Endodermal cell (in vitro differentiated cells): ENCODE measurements around the gene PGC. TPM values are rescaled to one million over a fixed set of nuclear protein-coding genes. Genes with fewer than 3 reads are reported as not detected.

Experiments
- DNase-seq: peaks from one replicate; pipeline ENCODE4 v3.0.0-alpha.2; 2017
- H3K27ac ChIP-seq: 2 replicates; pipeline ENCODE4 v1.5.1; 2013; ENCODE audit warnings: mild to moderate bottlenecking, low read depth, low read length, moderate library complexity
- H3K27me3 ChIP-seq: 2 replicates; pipeline ENCODE4 v1.6.1; 2013; ENCODE audit warnings: mild to moderate bottlenecking, low read length, moderate library complexity; ENCODE audit not compliant: insufficient read depth, control insufficient read depth, poor library complexity, severe bottlenecking
- H3K36me3 ChIP-seq: 2 replicates; pipeline ENCODE4 v1.7.0; 2013; ENCODE audit warnings: mild to moderate bottlenecking, low read length, moderate library complexity; ENCODE audit not compliant: control insufficient read depth, insufficient read depth
- H3K4me1 ChIP-seq: one replicate; pipeline ENCODE4 v1.7.0; 2013; ENCODE audit warnings: low read length; ENCODE audit not compliant: control insufficient read depth, insufficient read depth
- H3K4me3 ChIP-seq: 2 replicates; pipeline ENCODE4 v1.5.1; 2013; ENCODE audit warnings: mild to moderate bottlenecking, low read length, moderate library complexity
- H3K9ac ChIP-seq: 2 replicates; pipeline ENCODE4 v1.6.1; 2013; ENCODE audit warnings: mild to moderate bottlenecking, low read length, moderate library complexity; ENCODE audit not compliant: poor library complexity, severe bottlenecking; ENCODE audit errors: extremely low read depth
- H3K9me3 ChIP-seq: 2 replicates; pipeline ENCODE4 v1.6.1; 2013; ENCODE audit warnings: mild to moderate bottlenecking, low read length, moderate library complexity; ENCODE audit not compliant: control insufficient read depth
- H3K27ac Mint-ChIP-seq: 2 replicates; pipeline ENCODE4 v1.8.0; 2020; ENCODE audit warnings: mixed read lengths
- H3K27me3 Mint-ChIP-seq: 2 replicates; pipeline ENCODE4 v1.8.0; 2021; ENCODE audit warnings: mild to moderate bottlenecking, mixed read lengths; ENCODE audit not compliant: insufficient read depth
- H3K36me3 Mint-ChIP-seq: 2 replicates; pipeline ENCODE4 v1.8.0; 2020; ENCODE audit warnings: low read depth, mixed read lengths
- H3K4me1 Mint-ChIP-seq: 2 replicates; pipeline ENCODE4 v1.8.0; 2020; ENCODE audit warnings: mixed read lengths
- H3K4me3 Mint-ChIP-seq: 2 replicates; pipeline ENCODE4 v1.8.0; 2020; ENCODE audit warnings: mild to moderate bottlenecking, moderate library complexity, mixed read lengths
- H3K9me3 Mint-ChIP-seq: 2 replicates; pipeline ENCODE4 v1.8.0; 2020; ENCODE audit warnings: mild to moderate bottlenecking, mixed read lengths
- CTCF ChIP-seq: fragments of 200-600 bp; sonication (generic); conservative IDR thresholded peaks from 2 replicates; pipeline ENCODE4 v1.5.0; 2021; ENCODE audit warnings: antibody characterized with exemption, mild to moderate bottlenecking
- WGBS, 2 experiments: methylation state at CpG; one replicate each; pipeline versions ENCODE4 v1.1.5 to v1.1.7; 2013; ENCODE audit warnings: missing lambda C conversion rate in 2 of 2, mixed read lengths in 1 of 2; ENCODE audit not compliant: insufficient coverage in 1 of 2, insufficient read length in 1 of 2; 5-methylcytosine and 5-hydroxymethylcytosine counted together
- total RNA-seq, 2 donors: library from RNA; stranded (reverse); fragmentation: NEBNext Ultra II Directional in 1 of 2; extraction: Animal tissue kit (Norgen Biotek cat#: 25700) in 1 of 2; gene quantifications; 2 replicates in 1 of 2; 3 replicates in 1 of 2; pipeline ENCODE4 v1.2.1, GENCODE V29; 2021

Gene PGC
- total RNA-seq, 2 donors from 2014 or later = not detected

GRCh38 chr6:41732149-41732548 lies 15.0 kb downstream of the PGC start:
- H3K36me3 Mint-ChIP-seq = no peaks in the 10 kb centered on the region
- Histone ChIP-seq H3K4me1 (peaks cover 3% of the 10 kb centered on the region), H3K9me3 (no peaks in the 10 kb centered on the region), H3K9ac (no peak overlapping the region), H3K36me3 (no peaks in the 10 kb centered on the region), H3K27me3 (peaks cover 17% of the 10 kb centered on the region), H3K4me3 (no peak overlapping the region), H3K27ac (no peak overlapping the region)
- TF ChIP-seq CTCF = no peak
- DNase-seq = no peak
- H3K27me3 Mint-ChIP-seq = peaks cover 23% of the 10 kb centered on the region
- no peak overlapping the region for H3K4me3 Mint-ChIP-seq
- no peaks in the 10 kb centered on the region for H3K9me3 Mint-ChIP-seq
- H3K27ac Mint-ChIP-seq = no peak overlapping the region
- peaks cover 12% of the 10 kb centered on the region for H3K4me1 Mint-ChIP-seq

- Mint-ChIP-seq H3K27me3 (peaks cover 19% of the 10 kb centered on the region), H3K4me1 (peaks cover 12% of the 10 kb centered on the region), H3K27ac (no peak overlapping the region), H3K36me3 (no peaks in the 10 kb centered on the region), H3K4me3 (no peak overlapping the region), H3K9me3 (no peaks in the 10 kb centered on the region)
- no peak overlapping the region for H3K27ac ChIP-seq
- H3K27me3 ChIP-seq = peaks cover 17% of the 10 kb centered on the region
- H3K9me3 ChIP-seq = no peaks in the 10 kb centered on the region
- H3K4me1 ChIP-seq = peaks cover 3% of the 10 kb centered on the region
- 86 to 96% methylated on average over 4 to 7 of the region's 7 CpGs for WGBS, 2 experiments
- no peak for TF ChIP-seq CTCF
- H3K9ac ChIP-seq = no peak overlapping the region
- DNase-seq = no peak
- H3K36me3 ChIP-seq = no peaks in the 10 kb centered on the region
- H3K4me3 ChIP-seq = no peak overlapping the region
These were observed 15.6 kb downstream of the PGC start for GRCh38 chr6:41731561-41732086.

GRCh38 chr6:41730531-41731436 lies 16.4 kb downstream of the PGC start:
- WGBS, 2 experiments = 93 to 97% methylated on average over 3 to 9 of the region's 9 CpGs
- H3K27me3 Mint-ChIP-seq = peaks cover 19% of the 10 kb centered on the region

More at GRCh38 chr6:41730531-41731436, 16.4 kb downstream of the PGC start:
- no peak overlapping the region for H3K4me3 Mint-ChIP-seq
- H3K4me1 ChIP-seq = peaks cover 3% of the 10 kb centered on the region
- TF ChIP-seq CTCF = no peak
- no peak overlapping the region for H3K9ac ChIP-seq
- no peak for DNase-seq
- no peaks in the 10 kb centered on the region for H3K9me3 ChIP-seq
- H3K9me3 Mint-ChIP-seq = no peaks in the 10 kb centered on the region
- no peaks in the 10 kb centered on the region for H3K36me3 ChIP-seq
- H3K27me3 ChIP-seq = peaks cover 17% of the 10 kb centered on the region
- no peak overlapping the region for H3K4me3 ChIP-seq
- peaks cover 12% of the 10 kb centered on the region for H3K4me1 Mint-ChIP-seq
- H3K36me3 Mint-ChIP-seq = no peaks in the 10 kb centered on the region
- no peak overlapping the region for H3K27ac ChIP-seq
- no peak overlapping the region for H3K27ac Mint-ChIP-seq
